ENCODE data around the gene FLT3LG. TPM values are rescaled to one million over a fixed set of nuclear protein-coding genes. Genes with fewer than 3 reads are reported as not detected.

The FLT3LG gene
- total RNA-seq, result 10 to 100 TPM; 77.2 to 92.8 TPM

- H3K9me3 Mint-ChIP-seq, result no peaks in the 10 kb centered on the region
- H3K4me3 Mint-ChIP-seq, result peak within 1 kb of the TSS; percentile 98
- peak within 1 kb of the TSS; percentile 95 for H3K27ac Mint-ChIP-seq
- peaks cover 40% of the 10 kb centered on the region for H3K36me3 Mint-ChIP-seq (ENCODE audit: low read depth)
- no peaks in the 10 kb centered on the region for H3K27me3 Mint-ChIP-seq
- peak; percentile 52 for ATAC-seq (replicated peaks)
- peaks cover 15% of the 10 kb centered on the region for H3K4me1 Mint-ChIP-seq
Observed at GRCh38 chr19:49473868-49474541, at the start of gene FLT3LG. TSS of gene FLT3LG (plus strand) at chr19:49474215. CDS start at chr19:49474640, 425 bp downstream.

- Mint-ChIP-seq H3K4me1 (peaks cover 39% of the 10 kb centered on the region), H3K9me3 (no peaks in the 10 kb centered on the region), H3K27ac (no peak within 1 kb of the TSS), H3K27me3 (peaks cover 77% of the 10 kb centered on the region), H3K4me3 (peak within 1 kb of the TSS; percentile 60), H3K36me3 (ENCODE audit: low read depth) (peaks cover 4% of the 10 kb centered on the region)
- no peak for ATAC-seq (replicated peaks)
Observed at GRCh38 chr19:49425178-49425577, 48.8 kb upstream of the FLT3LG start, which contains the start of gene GFY. TSS of gene GFY (plus strand) at chr19:49425388. CDS start at chr19:49426431, 1,043 bp downstream.

- Mint-ChIP-seq H3K4me3 (no peak overlapping the region), H3K36me3 (ENCODE audit: low read depth) (peaks cover 9% of the 10 kb centered on the region), H3K9me3 (no peaks in the 10 kb centered on the region), H3K27ac (no peak overlapping the region), H3K27me3 (peaks cover 76% of the 10 kb centered on the region), H3K4me1 (peaks cover 46% of the 10 kb centered on the region)
- ATAC-seq (replicated peaks), result no peak
Observed at GRCh38 chr19:49425922-49426592, 48.0 kb upstream of the FLT3LG start.

- H3K27me3 Mint-ChIP-seq, result peaks cover 70% of the 10 kb centered on the region
Observed at GRCh38 chr19:49427339-49427738, 46.7 kb upstream of the FLT3LG start.

GRCh38 chr19:49427855-49428546 is 46.0 kb upstream of the FLT3LG start:
- Mint-ChIP-seq H3K4me3 (peak overlapping the region; percentile 48), H3K27ac (no peak overlapping the region)

More at GRCh38 chr19:49427339-49427738, 46.7 kb upstream of the FLT3LG start:
- H3K9me3 Mint-ChIP-seq, result no peaks in the 10 kb centered on the region
- peaks cover 9% of the 10 kb centered on the region for H3K36me3 Mint-ChIP-seq (ENCODE audit: low read depth)
- peaks cover 42% of the 10 kb centered on the region for H3K4me1 Mint-ChIP-seq
- peak overlapping the region; percentile 4 for H3K4me3 Mint-ChIP-seq
- no peak for ATAC-seq (replicated peaks)
- H3K27ac Mint-ChIP-seq, result no peak overlapping the region

GRCh38 chr19:49428547-49429451 is 45.2 kb upstream of the FLT3LG start:
- Mint-ChIP-seq H3K27ac (no peak overlapping the region), H3K36me3 (ENCODE audit: low read depth) (peaks cover 9% of the 10 kb centered on the region), H3K4me3 (peak overlapping the region; percentile 48), H3K9me3 (no peaks in the 10 kb centered on the region), H3K4me1 (peaks cover 37% of the 10 kb centered on the region), H3K27me3 (peaks cover 69% of the 10 kb centered on the region)
- ATAC-seq (replicated peaks), result no peak

More at GRCh38 chr19:49427855-49428546, 46.0 kb upstream of the FLT3LG start:
- peaks cover 9% of the 10 kb centered on the region for H3K36me3 Mint-ChIP-seq (ENCODE audit: low read depth)
- ATAC-seq (replicated peaks), result peak; percentile 30
- H3K9me3 Mint-ChIP-seq, result no peaks in the 10 kb centered on the region
- peaks cover 37% of the 10 kb centered on the region for H3K4me1 Mint-ChIP-seq
- peaks cover 69% of the 10 kb centered on the region for H3K27me3 Mint-ChIP-seq

- H3K9me3 Mint-ChIP-seq, result no peaks in the 10 kb centered on the region
- peaks cover 9% of the 10 kb centered on the region for H3K36me3 Mint-ChIP-seq (ENCODE audit: low read depth)
- peaks cover 68% of the 10 kb centered on the region for H3K27me3 Mint-ChIP-seq
- peaks cover 34% of the 10 kb centered on the region for H3K4me1 Mint-ChIP-seq
- no peak for ATAC-seq (replicated peaks)
- no peak overlapping the region for H3K27ac Mint-ChIP-seq
- H3K4me3 Mint-ChIP-seq, result no peak overlapping the region
Observed at GRCh38 chr19:49430172-49430677, 43.8 kb upstream of the FLT3LG start.

- Mint-ChIP-seq H3K36me3 (ENCODE audit: low read depth) (peaks cover 9% of the 10 kb centered on the region), H3K9me3 (no peaks in the 10 kb centered on the region), H3K4me3 (no peak overlapping the region), H3K27ac (no peak overlapping the region), H3K4me1 (peaks cover 34% of the 10 kb centered on the region), H3K27me3 (peaks cover 66% of the 10 kb centered on the region)
- peak; percentile 54 for ATAC-seq (replicated peaks)
Observed at GRCh38 chr19:49430678-49431329, 43.2 kb upstream of the FLT3LG start.

GRCh38 chr19:49431330-49431749 is 42.7 kb upstream of the FLT3LG start:
- no peak for ATAC-seq (replicated peaks)
- no peaks in the 10 kb centered on the region for H3K9me3 Mint-ChIP-seq
- H3K27me3 Mint-ChIP-seq, result peaks cover 67% of the 10 kb centered on the region
- no peak overlapping the region for H3K4me3 Mint-ChIP-seq
- peaks cover 13% of the 10 kb centered on the region for H3K36me3 Mint-ChIP-seq (ENCODE audit: low read depth)
- peaks cover 32% of the 10 kb centered on the region for H3K4me1 Mint-ChIP-seq
- H3K27ac Mint-ChIP-seq, result no peak overlapping the region

GRCh38 chr19:49432141-49433073 is 41.6 kb upstream of the FLT3LG start:
- H3K9me3 Mint-ChIP-seq, result no peaks in the 10 kb centered on the region
- H3K4me3 Mint-ChIP-seq, result peak overlapping the region; percentile 36
- peaks cover 22% of the 10 kb centered on the region for H3K4me1 Mint-ChIP-seq
- H3K27ac Mint-ChIP-seq, result no peak overlapping the region
- peaks cover 15% of the 10 kb centered on the region for H3K36me3 Mint-ChIP-seq (ENCODE audit: low read depth)
- peaks cover 64% of the 10 kb centered on the region for H3K27me3 Mint-ChIP-seq
- ATAC-seq (replicated peaks), result peak; percentile 69

GRCh38 chr19:49433240-49433901 is 40.6 kb upstream of the FLT3LG start:
- Mint-ChIP-seq H3K9me3 (no peaks in the 10 kb centered on the region), H3K4me1 (peaks cover 22% of the 10 kb centered on the region), H3K27me3 (peaks cover 69% of the 10 kb centered on the region), H3K4me3 (peak overlapping the region; percentile 5), H3K36me3 (ENCODE audit: low read depth) (peaks cover 15% of the 10 kb centered on the region), H3K27ac (no peak overlapping the region)
- ATAC-seq (replicated peaks), result no peak

GRCh38 chr19:49434907-49435583 is 39.0 kb upstream of the FLT3LG start:
- Mint-ChIP-seq H3K4me3 (no peak overlapping the region), H3K36me3 (ENCODE audit: low read depth) (peaks cover 12% of the 10 kb centered on the region), H3K9me3 (no peaks in the 10 kb centered on the region), H3K4me1 (peaks cover 18% of the 10 kb centered on the region), H3K27ac (no peak overlapping the region), H3K27me3 (peaks cover 75% of the 10 kb centered on the region)
- ATAC-seq (replicated peaks), result no peak
